Measurements from ENCODE around the gene ENPP1. TPM values are rescaled to one million over a fixed set of nuclear protein-coding genes. Genes with fewer than 3 reads are reported as not detected.

Gene ENPP1
- total and polyA plus RNA-seq, 5 donors from 2014 or later = 0.13 TPM; not detected in 4

GRCh38 chr6:131787079-131787478 lies 20.7 kb upstream of the ENPP1 start:
- H3K4me1 ChIP-seq (ENCODE audit: control insufficient read depth, insufficient read depth, low read length, poor library complexity, severe bottlenecking) = no peaks in the 10 kb centered on the region
- no peak overlapping the region for H3K27ac ChIP-seq (ENCODE audit: insufficient read depth, low read length, poor library complexity, severe bottlenecking)
- H3K4me3 ChIP-seq (ENCODE audit: low read depth, low read length) = no peak overlapping the region
- no peak overlapping the region for H3K4me3 Mint-ChIP-seq
- ATAC-seq (ENCODE audit: low read depth in 2 of 2) (no peak), DNase-seq (no peak)
- H3K4me1 Mint-ChIP-seq = no peaks in the 10 kb centered on the region
- H3K9me3 ChIP-seq (ENCODE audit: control insufficient read depth in 2 of 2, low read length in 2 of 2) = no peaks in the 10 kb centered on the region
- no peak overlapping the region for H3K27ac Mint-ChIP-seq
- H3K9me3 Mint-ChIP-seq = peaks cover 0 to 6% (median 0%) of the 10 kb centered on the region in 7 donors
- H3K36me3 ChIP-seq (ENCODE audit: control insufficient read depth, insufficient read depth, low read length) = no peaks in the 10 kb centered on the region
- peaks cover 4% of the 10 kb centered on the region for H3K27me3 Mint-ChIP-seq
- no peaks in the 10 kb centered on the region for H3K27me3 ChIP-seq (ENCODE audit: control insufficient read depth, insufficient read depth, low read length)
- no peaks in the 10 kb centered on the region for H3K36me3 Mint-ChIP-seq

GRCh38 chr6:131787766-131788712 lies 19.8 kb upstream of the ENPP1 start:
- no peaks in the 10 kb centered on the region for H3K36me3 Mint-ChIP-seq
- H3K9me3 ChIP-seq (ENCODE audit: control insufficient read depth in 2 of 2, low read length in 2 of 2) = no peaks in the 10 kb centered on the region
- no peaks in the 10 kb centered on the region for H3K36me3 ChIP-seq (ENCODE audit: control insufficient read depth, insufficient read depth, low read length)
- peaks cover 0 to 4% (median 0%) of the 10 kb centered on the region in 7 donors for H3K9me3 Mint-ChIP-seq
- H3K27me3 Mint-ChIP-seq = peaks cover 4% of the 10 kb centered on the region
- no peak for ATAC-seq (ENCODE audit: low read depth in 2 of 2)
- H3K4me1 Mint-ChIP-seq = no peaks in the 10 kb centered on the region
- no peak overlapping the region for H3K27ac Mint-ChIP-seq
- no peaks in the 10 kb centered on the region for H3K27me3 ChIP-seq (ENCODE audit: control insufficient read depth, insufficient read depth, low read length)
- no peak overlapping the region for H3K27ac ChIP-seq (ENCODE audit: insufficient read depth, low read length, poor library complexity, severe bottlenecking)
- DNase-seq = no peak
- H3K4me3 ChIP-seq (ENCODE audit: low read depth, low read length) = no peak overlapping the region
- no peaks in the 10 kb centered on the region for H3K4me1 ChIP-seq (ENCODE audit: control insufficient read depth, insufficient read depth, low read length, poor library complexity, severe bottlenecking)
- H3K4me3 Mint-ChIP-seq = no peak overlapping the region

- no peaks in the 10 kb centered on the region for H3K36me3 Mint-ChIP-seq
Measured at GRCh38 chr6:131789219-131789618, 18.6 kb upstream of the ENPP1 start.

GRCh38 chr6:131791476-131791875 lies 16.3 kb upstream of the ENPP1 start:
- ATAC-seq (ENCODE audit: low read depth in 2 of 2) (no peak), DNase-seq (no peak)
- Mint-ChIP-seq H3K27ac (no peak overlapping the region), H3K4me1 (no peaks in the 10 kb centered on the region), H3K9me3 (no peaks in the 10 kb centered on the region), H3K27me3 (peaks cover 7% of the 10 kb centered on the region), H3K4me3 (no peak overlapping the region), H3K36me3 (no peaks in the 10 kb centered on the region)
- Histone ChIP-seq H3K27ac (ENCODE audit: insufficient read depth, low read length, poor library complexity, severe bottlenecking) (no peak overlapping the region), H3K36me3 (ENCODE audit: control insufficient read depth, insufficient read depth, low read length) (no peaks in the 10 kb centered on the region), H3K4me3 (ENCODE audit: low read depth, low read length) (no peak overlapping the region), H3K4me1 (ENCODE audit: control insufficient read depth, insufficient read depth, low read length, poor library complexity, severe bottlenecking) (no peaks in the 10 kb centered on the region), H3K27me3 (ENCODE audit: control insufficient read depth, insufficient read depth, low read length) (no peaks in the 10 kb centered on the region), H3K9me3 (ENCODE audit: control insufficient read depth in 2 of 2, low read length in 2 of 2) (no peaks in the 10 kb centered on the region)

More at GRCh38 chr6:131789219-131789618, 18.6 kb upstream of the ENPP1 start:
- no peaks in the 10 kb centered on the region for H3K9me3 ChIP-seq (ENCODE audit: control insufficient read depth in 2 of 2, low read length in 2 of 2)
- no peak overlapping the region for H3K4me3 ChIP-seq (ENCODE audit: low read depth, low read length)
- peaks cover 0 to 4% (median 0%) of the 10 kb centered on the region in 7 donors for H3K9me3 Mint-ChIP-seq
- no peak overlapping the region for H3K27ac ChIP-seq (ENCODE audit: insufficient read depth, low read length, poor library complexity, severe bottlenecking)
- no peaks in the 10 kb centered on the region for H3K27me3 ChIP-seq (ENCODE audit: control insufficient read depth, insufficient read depth, low read length)
- no peaks in the 10 kb centered on the region for H3K4me1 Mint-ChIP-seq
- H3K36me3 ChIP-seq (ENCODE audit: control insufficient read depth, insufficient read depth, low read length) = no peaks in the 10 kb centered on the region
- ATAC-seq (ENCODE audit: low read depth in 2 of 2) (no peak), DNase-seq (no peak)
- H3K27ac Mint-ChIP-seq = no peak overlapping the region
- H3K4me1 ChIP-seq (ENCODE audit: control insufficient read depth, insufficient read depth, low read length, poor library complexity, severe bottlenecking) = no peaks in the 10 kb centered on the region
- no peak overlapping the region for H3K4me3 Mint-ChIP-seq
- peaks cover 4% of the 10 kb centered on the region for H3K27me3 Mint-ChIP-seq

GRCh38 chr6:131792091-131792496 lies 15.7 kb upstream of the ENPP1 start:
- DNase-seq (no peak), ATAC-seq (ENCODE audit: low read depth in 2 of 2) (no peak)
- no peak overlapping the region for H3K4me3 Mint-ChIP-seq
- Histone ChIP-seq H3K27ac (ENCODE audit: insufficient read depth, low read length, poor library complexity, severe bottlenecking) (no peak overlapping the region), H3K4me3 (ENCODE audit: low read depth, low read length) (no peak overlapping the region), H3K27me3 (ENCODE audit: control insufficient read depth, insufficient read depth, low read length) (no peaks in the 10 kb centered on the region), H3K4me1 (ENCODE audit: control insufficient read depth, insufficient read depth, low read length, poor library complexity, severe bottlenecking) (no peaks in the 10 kb centered on the region), H3K9me3 (ENCODE audit: control insufficient read depth in 2 of 2, low read length in 2 of 2) (no peaks in the 10 kb centered on the region), H3K36me3 (ENCODE audit: control insufficient read depth, insufficient read depth, low read length) (no peaks in the 10 kb centered on the region)
- H3K9me3 Mint-ChIP-seq = no peaks in the 10 kb centered on the region
- H3K36me3 Mint-ChIP-seq = no peaks in the 10 kb centered on the region
- H3K27ac Mint-ChIP-seq = no peak overlapping the region
- H3K27me3 Mint-ChIP-seq = peaks cover 8% of the 10 kb centered on the region
- no peaks in the 10 kb centered on the region for H3K4me1 Mint-ChIP-seq

- Histone ChIP-seq H3K27me3 (ENCODE audit: control insufficient read depth, insufficient read depth, low read length) (peaks cover 2% of the 10 kb centered on the region), H3K36me3 (ENCODE audit: control insufficient read depth, insufficient read depth, low read length) (no peaks in the 10 kb centered on the region), H3K4me3 (ENCODE audit: low read depth, low read length) (no peak overlapping the region), H3K27ac (ENCODE audit: insufficient read depth, low read length, poor library complexity, severe bottlenecking) (no peak overlapping the region), H3K4me1 (ENCODE audit: control insufficient read depth, insufficient read depth, low read length, poor library complexity, severe bottlenecking) (no peaks in the 10 kb centered on the region), H3K9me3 (ENCODE audit: control insufficient read depth in 2 of 2, low read length in 2 of 2) (peaks cover 0 to 4% of the 10 kb centered on the region in 2 experiments)
- no peak overlapping the region for H3K27ac Mint-ChIP-seq
- H3K36me3 Mint-ChIP-seq = no peaks in the 10 kb centered on the region
- H3K4me3 Mint-ChIP-seq = no peak overlapping the region
- peaks cover 0 to 8% (median 0%) of the 10 kb centered on the region in 7 donors for H3K9me3 Mint-ChIP-seq
- no peaks in the 10 kb centered on the region for H3K4me1 Mint-ChIP-seq
- no peak for ATAC-seq (ENCODE audit: low read depth in 2 of 2)
- DNase-seq = no peak
- H3K27me3 Mint-ChIP-seq = peaks cover 26% of the 10 kb centered on the region
Measured at GRCh38 chr6:131795366-131795765, 12.5 kb upstream of the ENPP1 start.

GRCh38 chr6:131802347-131802746 lies 5.5 kb upstream of the ENPP1 start:
- peaks cover 0 to 4% of the 10 kb centered on the region in 2 experiments for H3K9me3 ChIP-seq (ENCODE audit: control insufficient read depth in 2 of 2, low read length in 2 of 2)
- no peak overlapping the region for H3K4me3 ChIP-seq (ENCODE audit: low read depth, low read length)
- DNase-seq (no peak), ATAC-seq (ENCODE audit: low read depth in 2 of 2) (no peak)
- peaks cover 7% of the 10 kb centered on the region for H3K27me3 ChIP-seq (ENCODE audit: control insufficient read depth, insufficient read depth, low read length)
- no peak overlapping the region for H3K4me3 Mint-ChIP-seq
- H3K27ac Mint-ChIP-seq = no peak overlapping the region
- no peaks in the 10 kb centered on the region for H3K36me3 Mint-ChIP-seq
- H3K4me1 ChIP-seq (ENCODE audit: control insufficient read depth, insufficient read depth, low read length, poor library complexity, severe bottlenecking) = no peaks in the 10 kb centered on the region
- no peaks in the 10 kb centered on the region for H3K36me3 ChIP-seq (ENCODE audit: control insufficient read depth, insufficient read depth, low read length)
- H3K27me3 Mint-ChIP-seq = peaks cover 36% of the 10 kb centered on the region
- no peak overlapping the region for H3K27ac ChIP-seq (ENCODE audit: insufficient read depth, low read length, poor library complexity, severe bottlenecking)
- H3K9me3 Mint-ChIP-seq = peaks cover 0 to 8% (median 2%) of the 10 kb centered on the region in 7 donors
- H3K4me1 Mint-ChIP-seq = peaks cover 0 to 10% (median 6%) of the 10 kb centered on the region in 4 donors

All from CD4-positive, CD25-positive, alpha-beta regulatory T cell (primary cell).